Transverse colon (tissue), 4 donors: ENCODE data around the gene CRMP1. TPM values are rescaled to one million over a fixed set of nuclear protein-coding genes. Genes with fewer than 3 reads are reported as not detected.

ENCODE experiments used
- DNase-seq: peaks from one replicate; pipeline ENCODE4 v3.0.0-alpha.2; 2019
- H3K27ac ChIP-seq, 4 donors: fragments of 200-600 bp; sonication (generic); 2 replicates each; pipeline ENCODE4 v1.5.1; 2016 to 2018; ENCODE audit warnings: inconsistent platforms in 4 of 4
- H3K27me3 ChIP-seq: fragments of 200-600 bp; sonication (generic); 2 replicates; pipeline ENCODE4 v1.5.1; 2017; ENCODE audit warnings: inconsistent platforms
- H3K36me3 ChIP-seq, 4 donors: fragments of 200-600 bp; sonication (generic); 2 replicates each; pipeline ENCODE4 v1.5.1; 2017 to 2019; ENCODE audit warnings: inconsistent platforms in 4 of 4
- H3K4me1 ChIP-seq, 4 donors: fragments of 200-600 bp; sonication (generic); 2 replicates each; pipeline ENCODE4 v1.5.1; 2017 to 2020; ENCODE audit warnings: inconsistent platforms in 4 of 4
- H3K4me3 ChIP-seq, 4 donors: fragments of 200-600 bp; sonication (generic); 1 replicate in 1 of 4; 2 replicates in 3 of 4; pipeline versions ENCODE4 v1.5.1 to v1.6.1; 2017 to 2019; ENCODE audit warnings: inconsistent platforms in 4 of 4
- H3K9me3 ChIP-seq, 2 donors: fragments of 200-600 bp; sonication (generic); 2 replicates each; pipeline ENCODE4 v1.5.1; 2017 to 2019; ENCODE audit warnings: inconsistent platforms in 2 of 2
- EP300 ChIP-seq: sonication (generic); formaldehyde crosslinking; IDR thresholded peaks from one replicate; pipeline ENCODE4 v1.6.1; 2017; ENCODE audit warnings: antibody characterized with exemption, low read depth
- POLR2A ChIP-seq: fragments of 450-650 bp; IDR thresholded peaks from one replicate; pipeline ENCODE4 v1.6.1; 2016; ENCODE audit warnings: antibody characterized with exemption, mild to moderate bottlenecking, moderate library complexity
- POLR2AphosphoS5 ChIP-seq, 3 donors: sonication (generic); formaldehyde crosslinking; IDR thresholded peaks; one replicate each; pipeline ENCODE4 v1.6.1; 2016; ENCODE audit warnings: antibody characterized with exemption in 3 of 3
- WGBS, 2 donors: methylation state at CpG; one replicate each; pipeline ENCODE4 v1.1.5; 2018; ENCODE audit warnings: low coverage in 1 of 2; 5-methylcytosine and 5-hydroxymethylcytosine counted together
- in situ Hi-C, 4 donors: fragments of 200-750 bp; cut with MboI; loops; one replicate each; pipeline versions ENCODE4 v1.15.0 to v1.15.1; 2017; ENCODE audit warnings: low sequenced_read_pairs in 3 of 4, low pct_ligation_motif_present in 1 of 4, low pct_unique_long_range_greater_than_20kb in 1 of 4
- intact Hi-C: fragments of 100-400 bp; cut with DNase I; formaldehyde crosslinking; loops from one replicate; pipeline ENCODE4 v1.15.1; 2023; ENCODE audit warnings: low total_unique reads
- total RNA-seq, 4 donors: library from RNA; depleted of rRNA; stranded (reverse); fragments of >200 nt; gene quantifications; one replicate each; pipeline ENCODE4 v1.1.0, GENCODE V29; 2016
- TF ChIP-seq, protein P1 (sequence below), 5 experiments: fragments of 200-600 bp in 3 of 5; fragments of 450-650 bp in 2 of 5; sonication (generic) in 3 of 5; IDR thresholded peaks; 1 replicate in 2 of 5; 2 replicates in 3 of 5; pipeline ENCODE4 v1.5.1; 2016 to 2017; ENCODE audit warnings: antibody characterized with exemption in 5 of 5, inconsistent platforms in 3 of 5, mild to moderate bottlenecking in 2 of 5, moderate library complexity in 1 of 5

CRMP1 gene
- total RNA-seq, 4 donors from 2014 or later = 0.55 to 3.0 (median 2.1) TPM; not detected in 1

DNA sequence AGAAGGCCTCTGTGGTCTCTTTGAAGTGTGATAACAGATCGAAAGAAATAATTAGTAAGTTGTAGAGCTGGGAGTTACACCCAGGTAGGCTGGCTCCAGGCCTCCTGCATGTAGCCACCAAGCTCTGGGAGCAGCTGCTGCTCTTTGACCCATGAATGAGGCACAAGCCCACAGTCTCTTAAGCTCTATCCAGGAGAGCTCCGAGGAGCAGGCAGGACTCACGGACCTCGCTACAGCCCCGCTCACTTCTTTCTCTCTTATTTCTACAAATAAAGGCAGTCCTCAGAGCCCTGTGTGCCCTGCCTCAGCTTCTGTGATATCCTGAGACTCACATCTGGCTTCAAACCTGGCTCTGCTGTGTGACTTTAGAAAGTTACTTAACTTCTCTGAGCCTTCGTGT is 95.0 kb downstream of the CRMP1 start:
- intact Hi-C loops = no loop called here
- H3K36me3 ChIP-seq = no peaks in the 10 kb centered on the region
- H3K4me3 ChIP-seq = no peak overlapping the region
- WGBS, 2 donors = 87% methylated on average over 6 of the region's 6 CpGs; no CpG with 5 or more reads in 1 of the 2 donors
- H3K27me3 ChIP-seq = no peaks in the 10 kb centered on the region
- in situ Hi-C loops = no loop called here
- H3K27ac ChIP-seq = no peak overlapping the region
- H3K4me1 ChIP-seq = no peaks in the 10 kb centered on the region
- no peak for DNase-seq
- H3K9me3 ChIP-seq = no peaks in the 10 kb centered on the region
- TF ChIP-seq POLR2AphosphoS5 (IDR thresholded peaks at IDR 0.05) (no peak), EP300 (no peak), POLR2A (no peak)
- TF ChIP-seq, protein P1, sequence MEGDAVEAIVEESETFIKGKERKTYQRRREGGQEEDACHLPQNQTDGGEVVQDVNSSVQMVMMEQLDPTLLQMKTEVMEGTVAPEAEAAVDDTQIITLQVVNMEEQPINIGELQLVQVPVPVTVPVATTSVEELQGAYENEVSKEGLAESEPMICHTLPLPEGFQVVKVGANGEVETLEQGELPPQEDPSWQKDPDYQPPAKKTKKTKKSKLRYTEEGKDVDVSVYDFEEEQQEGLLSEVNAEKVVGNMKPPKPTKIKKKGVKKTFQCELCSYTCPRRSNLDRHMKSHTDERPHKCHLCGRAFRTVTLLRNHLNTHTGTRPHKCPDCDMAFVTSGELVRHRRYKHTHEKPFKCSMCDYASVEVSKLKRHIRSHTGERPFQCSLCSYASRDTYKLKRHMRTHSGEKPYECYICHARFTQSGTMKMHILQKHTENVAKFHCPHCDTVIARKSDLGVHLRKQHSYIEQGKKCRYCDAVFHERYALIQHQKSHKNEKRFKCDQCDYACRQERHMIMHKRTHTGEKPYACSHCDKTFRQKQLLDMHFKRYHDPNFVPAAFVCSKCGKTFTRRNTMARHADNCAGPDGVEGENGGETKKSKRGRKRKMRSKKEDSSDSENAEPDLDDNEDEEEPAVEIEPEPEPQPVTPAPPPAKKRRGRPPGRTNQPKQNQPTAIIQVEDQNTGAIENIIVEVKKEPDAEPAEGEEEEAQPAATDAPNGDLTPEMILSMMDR (IDR thresholded peaks at IDR 0.05) = no peak

GRCh38 chr4:5796976-5797375 is 95.9 kb downstream of the CRMP1 start:
- Histone ChIP-seq H3K27me3 (no peaks in the 10 kb centered on the region), H3K36me3 (no peaks in the 10 kb centered on the region), H3K4me3 (no peak overlapping the region), H3K27ac (no peak overlapping the region), H3K9me3 (no peaks in the 10 kb centered on the region), H3K4me1 (no peaks in the 10 kb centered on the region)
- intact Hi-C loops = no loop called here
- in situ Hi-C loops = no loop called here
- TF ChIP-seq POLR2A (no peak), EP300 (no peak), POLR2AphosphoS5 (IDR thresholded peaks at IDR 0.05) (no peak)
- TF ChIP-seq, protein P1 (IDR thresholded peaks at IDR 0.05) = no peak
- DNase-seq = no peak
- WGBS, 2 donors = 92% methylated on average over 18 of the region's 18 CpGs; no CpG with 5 or more reads in 1 of the 2 donors

DNA sequence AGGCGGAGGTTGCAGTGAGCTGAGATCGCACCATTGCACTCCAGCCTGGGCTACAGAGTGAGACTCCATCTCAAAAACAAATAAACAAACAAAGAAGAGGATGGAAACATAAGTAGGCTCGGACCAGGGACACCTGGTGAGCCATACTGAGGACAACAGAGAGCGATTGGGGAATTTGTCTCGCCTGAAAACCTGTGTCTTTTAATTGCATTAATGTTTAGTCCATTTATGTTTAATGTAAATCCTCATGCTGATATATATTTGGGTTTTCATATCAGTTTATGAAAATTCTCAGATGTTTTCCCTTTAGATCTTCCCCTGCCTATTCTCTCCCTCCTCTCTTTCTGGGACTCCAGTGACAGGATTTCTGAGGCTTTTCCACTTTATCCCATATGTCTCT is 97.3 kb downstream of the CRMP1 start:
- in situ Hi-C loops = no loop called here
- WGBS, 2 donors = 74 to 90% methylated on average over 5 of the region's 5 CpGs
- Histone ChIP-seq H3K27ac (no peak overlapping the region), H3K9me3 (no peaks in the 10 kb centered on the region), H3K4me1 (no peaks in the 10 kb centered on the region), H3K4me3 (no peak overlapping the region), H3K36me3 (no peaks in the 10 kb centered on the region), H3K27me3 (no peaks in the 10 kb centered on the region)
- TF ChIP-seq, protein P1 (IDR thresholded peaks at IDR 0.05) = no peak
- TF ChIP-seq EP300 (no peak), POLR2A (no peak), POLR2AphosphoS5 (IDR thresholded peaks at IDR 0.05) (no peak)
- DNase-seq = no peak
- intact Hi-C loops = no loop called here

GRCh38 chr4:5793514-5793913 is 99.4 kb downstream of the CRMP1 start:
- Histone ChIP-seq H3K4me1 (no peaks in the 10 kb centered on the region), H3K27ac (no peak overlapping the region), H3K9me3 (no peaks in the 10 kb centered on the region), H3K36me3 (no peaks in the 10 kb centered on the region), H3K27me3 (no peaks in the 10 kb centered on the region), H3K4me3 (no peak overlapping the region)
- 86 to 89% methylated on average over 6 to 13 of the region's 13 CpGs for WGBS, 2 donors
- TF ChIP-seq POLR2A = no peak
- no peak for TF ChIP-seq EP300
- TF ChIP-seq, protein P1 (IDR thresholded peaks at IDR 0.05) = no peak
- no peak for TF ChIP-seq POLR2AphosphoS5 (IDR thresholded peaks at IDR 0.05)
- intact Hi-C loops = no loop called here
- in situ Hi-C loops = no loop called here
- no peak for DNase-seq
